Upper lobe of left lung (tissue), 6 donors: Measurements from ENCODE around the gene CCDC57. TPM values are rescaled to one million over a fixed set of nuclear protein-coding genes. Genes with fewer than 3 reads are reported as not detected.
A peak's percentile ranks its signal among the peaks of the same experiment; 100 is the strongest.

ENCODE experiments used
- ATAC-seq, 2 donors: fragments of 200-7000 bp; cut with Tn5 transposase; one replicate each; pipeline ENCODE4 v1.9.1; 2022; ENCODE audit warnings: mild to moderate bottlenecking in 2 of 2, moderate library complexity in 2 of 2; ENCODE audit not compliant: low FRiP score in 2 of 2
- DNase-seq, 2 donors: peaks; one replicate each; pipeline ENCODE4 v3.0.0-alpha.2; 2019 to 2020
- H3K27ac ChIP-seq, 4 donors: fragments of 200-600 bp; sonication (generic); one replicate each; pipeline ENCODE4 v1.5.1; 2016 to 2019
- H3K27me3 ChIP-seq, 4 donors: fragments of 200-600 bp; sonication (generic); one replicate each; pipeline ENCODE4 v1.5.1; 2017 to 2019
- H3K36me3 ChIP-seq, 4 donors: fragments of 200-600 bp; sonication (generic); one replicate each; pipeline ENCODE4 v1.5.1; 2016 to 2019
- H3K4me1 ChIP-seq, 4 donors: fragments of 200-600 bp; sonication (generic); one replicate each; pipeline ENCODE4 v1.5.1; 2018 to 2019
- H3K4me3 ChIP-seq, 4 donors: fragments of 200-600 bp; sonication (generic); one replicate each; pipeline ENCODE4 v1.5.1; 2017 to 2019; ENCODE audit warnings: mild to moderate bottlenecking in 2 of 4, moderate library complexity in 1 of 4
- H3K9me3 ChIP-seq, 4 donors: fragments of 200-600 bp; sonication (generic); one replicate each; pipeline ENCODE4 v1.5.1; 2018 to 2019
- CTCF ChIP-seq, 6 experiments: fragments of 450-650 bp in 4 of 6; fragments of 200-600 bp in 2 of 6; sonication (generic) in 2 of 6; IDR thresholded peaks; one replicate each; pipeline ENCODE4 v1.5.1; 2016 to 2019; ENCODE audit warnings: antibody characterized with exemption in 6 of 6
- EP300 ChIP-seq, 4 donors: sonication (generic); formaldehyde crosslinking; IDR thresholded peaks; one replicate each; pipeline ENCODE4 v1.5.1; 2017; ENCODE audit warnings: antibody characterized with exemption in 4 of 4, control low read depth in 2 of 4
- POLR2A ChIP-seq, 4 donors: fragments of 450-650 bp; IDR thresholded peaks; one replicate each; pipeline ENCODE4 v1.5.1; 2016 to 2017; ENCODE audit warnings: antibody characterized with exemption in 4 of 4, mild to moderate bottlenecking in 2 of 4
- POLR2AphosphoS5 ChIP-seq, 2 donors: sonication (generic); formaldehyde crosslinking; IDR thresholded peaks; one replicate each; pipeline ENCODE4 v1.5.1; 2017; ENCODE audit warnings: antibody characterized with exemption in 2 of 2
- WGBS, 2 donors: methylation state at CpG; one replicate each; pipeline ENCODE4 v1.1.5; 2017 to 2018; 5-methylcytosine and 5-hydroxymethylcytosine counted together
- total RNA-seq, 6 donors: library from RNA; depleted of rRNA in 4 of 6; stranded (reverse); fragments of >200 nt in 4 of 6; gene quantifications; one replicate each; pipeline versions ENCODE4 v1.1.0 to v1.2.1, GENCODE V29; 2016 to 2021
- donor health status: DM: no; HTN: no; CAD: no; lungs with moderate emphysema.
- donor health status: DM: no; HTN: yes; CAD: no; lungs with severe emphysema.

Gene CCDC57
- total RNA-seq, 6 donors from 2014 or later, result 52.9 to 204 (median 71.8) TPM

- peaks cover 20 to 28% (median 21%) of the 10 kb centered on the region in 4 donors for H3K4me1 ChIP-seq
- H3K4me3 ChIP-seq, result no peak overlapping the region
- H3K9me3 ChIP-seq, result no peaks in the 10 kb centered on the region
- WGBS, 2 donors, result 71 to 73% methylated on average over 3 to 20 of the region's 24 CpGs
- TF ChIP-seq CTCF (IDR thresholded peaks at IDR 0.05), result no peak
- no peak for TF ChIP-seq POLR2AphosphoS5 (IDR thresholded peaks at IDR 0.05)
- TF ChIP-seq EP300 (IDR thresholded peaks at IDR 0.05), result no peak
- no peak for TF ChIP-seq POLR2A (IDR thresholded peaks at IDR 0.05)
- ATAC-seq (no peak), DNase-seq (peak in 1 of 2 donors; percentile 66)
- peak overlapping the region in 1 of 4 donors; percentile 1 for H3K27ac ChIP-seq
- no peaks in the 10 kb centered on the region for H3K27me3 ChIP-seq
- H3K36me3 ChIP-seq, result no peaks in the 10 kb centered on the region
Measured at GRCh38 chr17:82225368-82226029, 12.9 kb upstream of the CCDC57 start.

GRCh38 chr17:82224666-82225065 lies 12.0 kb upstream of the CCDC57 start:
- no peaks in the 10 kb centered on the region for H3K9me3 ChIP-seq
- H3K27me3 ChIP-seq, result no peaks in the 10 kb centered on the region
- WGBS, 2 donors, result 74 to 80% methylated on average over 6 to 8 of the region's 8 CpGs
- no peak overlapping the region for H3K4me3 ChIP-seq
- TF ChIP-seq CTCF (IDR thresholded peaks at IDR 0.05) (no peak), POLR2AphosphoS5 (IDR thresholded peaks at IDR 0.05) (no peak), POLR2A (IDR thresholded peaks at IDR 0.05) (no peak), EP300 (IDR thresholded peaks at IDR 0.05) (no peak)
- no peaks in the 10 kb centered on the region for H3K36me3 ChIP-seq
- ATAC-seq (no peak), DNase-seq (no peak)
- H3K4me1 ChIP-seq, result peaks cover 11 to 20% (median 13%) of the 10 kb centered on the region in 4 donors
- H3K27ac ChIP-seq, result no peak overlapping the region

GRCh38 chr17:82223517-82223916 lies 10.9 kb upstream of the CCDC57 start:
- peak overlapping the region in 1 of 4 donors; percentile 24 for H3K27ac ChIP-seq
- no peaks in the 10 kb centered on the region for H3K9me3 ChIP-seq
- no peaks in the 10 kb centered on the region for H3K36me3 ChIP-seq
- WGBS, 2 donors, result 79 to 90% methylated on average over 5 of the region's 5 CpGs
- TF ChIP-seq POLR2A (IDR thresholded peaks at IDR 0.05), result no peak
- no peak for TF ChIP-seq EP300 (IDR thresholded peaks at IDR 0.05)
- TF ChIP-seq CTCF (IDR thresholded peaks at IDR 0.05), result no peak
- no peak for TF ChIP-seq POLR2AphosphoS5 (IDR thresholded peaks at IDR 0.05)
- H3K4me1 ChIP-seq, result peaks cover 4 to 13% (median 7%) of the 10 kb centered on the region in 4 donors
- no peaks in the 10 kb centered on the region for H3K27me3 ChIP-seq
- no peak for ATAC-seq
- no peak for DNase-seq
- no peak overlapping the region for H3K4me3 ChIP-seq

GRCh38 chr17:82222816-82223215 lies 10.2 kb upstream of the CCDC57 start:
- Histone ChIP-seq H3K27me3 (no peaks in the 10 kb centered on the region), H3K9me3 (no peaks in the 10 kb centered on the region), H3K4me3 (no peak overlapping the region), H3K27ac (peak overlapping the region in 1 of 4 donors; percentile 24), H3K36me3 (no peaks in the 10 kb centered on the region), H3K4me1 (peaks cover 1 to 11% (median 5%) of the 10 kb centered on the region in 4 donors)
- 53 to 55% methylated on average over 10 of the region's 10 CpGs for WGBS, 2 donors
- no peak for TF ChIP-seq CTCF (IDR thresholded peaks at IDR 0.05)
- TF ChIP-seq POLR2A (IDR thresholded peaks at IDR 0.05), result no peak
- TF ChIP-seq POLR2AphosphoS5 (IDR thresholded peaks at IDR 0.05), result no peak
- no peak for TF ChIP-seq EP300 (IDR thresholded peaks at IDR 0.05)
- ATAC-seq, result no peak
- peak in 1 of 2 donors; percentile 50 for DNase-seq
